Measurements from ENCODE around the gene HEXIM1.
"Not testable (repeated sequence)": the region's sequence is repeated elsewhere in the genome, so short reads cannot be mapped to it uniquely, and the experiment has no call there.

Gene HEXIM1

GRCh38 chr17:45114117-45114932, 34.0 kb upstream of the HEXIM1 start:
- no peak for DNase-seq

- DNase-seq: no peak
These were observed 33.2 kb upstream of the HEXIM1 start for GRCh38 chr17:45115015-45115625.

- no peak for DNase-seq
These were observed 32.4 kb upstream of the HEXIM1 start for GRCh38 chr17:45115871-45116270.

- no peak for DNase-seq
These were observed 31.8 kb upstream of the HEXIM1 start for GRCh38 chr17:45116434-45117016.

GRCh38 chr17:45117334-45117733, 30.9 kb upstream of the HEXIM1 start:
- no peak for DNase-seq

GRCh38 chr17:45117848-45118646, 30.2 kb upstream of the HEXIM1 start:
- no peak for DNase-seq

GRCh38 chr17:45118691-45119090, 29.6 kb upstream of the HEXIM1 start:
- no peak for DNase-seq

GRCh38 chr17:45119964-45120363, 28.3 kb upstream of the HEXIM1 start:
- no peak for DNase-seq

- DNase-seq: no peak
These were observed 27.7 kb upstream of the HEXIM1 start for GRCh38 chr17:45120558-45120957.

GRCh38 chr17:45121055-45121454, 27.2 kb upstream of the HEXIM1 start:
- no peak for DNase-seq

- no peak for DNase-seq
These were observed 25.1 kb upstream of the HEXIM1 start for GRCh38 chr17:45123076-45123770.

- DNase-seq: peak; percentile 13 to 69
These were observed 24.1 kb upstream of the HEXIM1 start for GRCh38 chr17:45123930-45124796.

- not testable (repeated sequence) for DNase-seq
These were observed 23.5 kb upstream of the HEXIM1 start for GRCh38 chr17:45124797-45125122.

GRCh38 chr17:45125509-45125908, 22.8 kb upstream of the HEXIM1 start:
- DNase-seq: no peak

GRCh38 chr17:45127207-45127547, 21.1 kb upstream of the HEXIM1 start:
- DNase-seq: no peak

GRCh38 chr17:45127548-45128300, 20.6 kb upstream of the HEXIM1 start:
- DNase-seq: no peak

GRCh38 chr17:45128331-45128730, 19.9 kb upstream of the HEXIM1 start:
- DNase-seq: no peak

- no peak for DNase-seq
These were observed 19.3 kb upstream of the HEXIM1 start for GRCh38 chr17:45128989-45129388.

- DNase-seq: no peak
These were observed 18.8 kb upstream of the HEXIM1 start for GRCh38 chr17:45129426-45129939.

- DNase-seq: no peak
These were observed 18.2 kb upstream of the HEXIM1 start for GRCh38 chr17:45129940-45130680.
